Measurements from ENCODE around the gene UROD. TPM values are rescaled to one million over a fixed set of nuclear protein-coding genes. Genes with fewer than 3 reads are reported as not detected.

UROD gene
- total and polyA plus RNA-seq, 2 donors (not counting 1 experiment from before 2014, with no cell fraction given): 65.5 to 82.5 TPM

- Histone ChIP-seq H4K20me1 (ENCODE audit: control insufficient read depth, insufficient read depth, low read length, poor library complexity, severe bottlenecking) (peaks cover 14% of the 10 kb centered on the region), H3K27ac (ENCODE audit: low read length in 2 of 2) (no peak overlapping the region), H2AFZ (ENCODE audit: insufficient read depth, low read depth, low read length, poor library complexity, severe bottlenecking) (no peak overlapping the region), H3K27me3 (replicated peaks in 1 of 4; ENCODE audit: control extremely low read depth in 1 of 4, control insufficient read depth in 3 of 4, insufficient read depth in 4 of 4, low read length in 3 of 4) (no peaks in the 10 kb centered on the region), H3K4me1 (ENCODE audit: control insufficient read depth in 2 of 2, insufficient read depth in 2 of 2, low read length in 2 of 2) (peaks cover 31 to 39% of the 10 kb centered on the region in 2 donors), H3K9ac (ENCODE audit: low read length) (peak overlapping the region; percentile 85), H3K4me3 (ENCODE audit: control extremely low read depth in 1 of 5, extremely low read depth in 1 of 5, insufficient read depth in 1 of 5, low read depth in 2 of 5, low read length in 4 of 5) (no peak overlapping the region), H3K36me3 (replicated peaks in 1 of 2; ENCODE audit: control extremely low read depth in 1 of 2, control insufficient read depth in 1 of 2, extremely low read depth in 1 of 2, insufficient read depth in 2 of 2, low read length in 1 of 2) (peaks cover 2 to 57% of the 10 kb centered on the region in 2 experiments), H3K9me3 (ENCODE audit: control extremely low read depth in 1 of 3, control insufficient read depth in 2 of 3, insufficient read depth in 1 of 3, low read length in 2 of 3) (no peaks in the 10 kb centered on the region), H3K4me2 (replicated peaks; ENCODE audit: low read depth, low read length, poor library complexity, severe bottlenecking) (peak overlapping the region; percentile 99), H3K79me2 (ENCODE audit: control insufficient read depth, insufficient read depth, low read length) (peaks cover 41% of the 10 kb centered on the region)
- DNase-seq (no peak), ATAC-seq (ENCODE audit: low read depth) (no peak)
- no peaks in the 10 kb centered on the region for H3K27me3 Mint-ChIP-seq
- POLR2A ChIA-PET: no interaction called here
- WGBS (ENCODE audit: insufficient coverage): 97% methylated on average over 8 of the region's 11 CpGs
- CTCF ChIA-PET: interaction anchor here (0.5 to 11.9 kb wide), 7 partner anchors 190 to 500 kb away, joined by 3 to 388 read pairs (median 5); partner anchors contain the start of genes PLK3 and TESK2
- no peaks in the 10 kb centered on the region for H3K9me3 Mint-ChIP-seq (ENCODE audit: insufficient read depth)
- H3K4me3 Mint-ChIP-seq: peak overlapping the region; percentile 91
- no peak overlapping the region for H3K27ac Mint-ChIP-seq
- peaks cover 37% of the 10 kb centered on the region for H3K4me1 Mint-ChIP-seq
- intact Hi-C loops (cut with micrococcal nuclease): no loop called here
- TF ChIP-seq EZH2 (IDR thresholded peaks at IDR 0.05; ENCODE audit: borderline replicate concordance, insufficient read depth, low read depth, low read length, poor library complexity, severe bottlenecking) (no peak), CTCF (IDR thresholded peaks at IDR 0.05) (no peak)
These were observed 2.7 kb upstream of the UROD start for GRCh38 chr1:45009296-45009865.

All from B cell (primary cell).